SH-SY5Y (cell line): ENCODE data around the gene LYZL2.

Experiments used
- GATA2 ChIP-seq: IDR thresholded peaks from 2 replicates; pipeline ENCODE4 v1.6.1; 2011; ENCODE audit warnings: mild to moderate bottlenecking, low read depth, low read length
- GATA3 ChIP-seq: IDR thresholded peaks from 2 replicates; pipeline ENCODE4 v1.6.1; 2011; ENCODE audit warnings: low read depth, mild to moderate bottlenecking, low read length, moderate library complexity

DNA sequence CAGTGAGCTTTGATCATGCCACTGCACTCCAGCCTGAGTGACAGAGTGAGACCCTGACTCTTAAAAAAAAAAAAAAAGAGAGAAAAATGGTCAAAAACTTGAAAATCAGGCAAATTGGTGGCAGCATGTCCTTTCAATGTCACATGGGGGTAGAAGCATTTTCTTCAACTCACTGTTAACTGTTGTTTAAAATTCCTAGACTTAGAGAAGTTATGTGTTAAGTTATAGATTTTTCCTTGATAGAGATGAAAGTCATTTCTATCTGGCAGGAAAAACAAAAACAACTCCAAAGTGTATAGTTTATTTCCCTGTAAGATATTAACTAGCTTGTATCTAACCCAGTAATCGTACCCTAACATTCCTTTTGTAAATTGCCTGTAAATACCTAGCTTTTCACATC lies 26.8 kb downstream of the LYZL2 start:
- TF ChIP-seq GATA3 (no peak), GATA2 (no peak)
